ENCODE results near the gene EEPD1.
"Not testable (repeated sequence)": the region's sequence is repeated elsewhere in the genome, so short reads cannot be mapped to it uniquely, and the experiment has no call there.

Gene EEPD1

DNA sequence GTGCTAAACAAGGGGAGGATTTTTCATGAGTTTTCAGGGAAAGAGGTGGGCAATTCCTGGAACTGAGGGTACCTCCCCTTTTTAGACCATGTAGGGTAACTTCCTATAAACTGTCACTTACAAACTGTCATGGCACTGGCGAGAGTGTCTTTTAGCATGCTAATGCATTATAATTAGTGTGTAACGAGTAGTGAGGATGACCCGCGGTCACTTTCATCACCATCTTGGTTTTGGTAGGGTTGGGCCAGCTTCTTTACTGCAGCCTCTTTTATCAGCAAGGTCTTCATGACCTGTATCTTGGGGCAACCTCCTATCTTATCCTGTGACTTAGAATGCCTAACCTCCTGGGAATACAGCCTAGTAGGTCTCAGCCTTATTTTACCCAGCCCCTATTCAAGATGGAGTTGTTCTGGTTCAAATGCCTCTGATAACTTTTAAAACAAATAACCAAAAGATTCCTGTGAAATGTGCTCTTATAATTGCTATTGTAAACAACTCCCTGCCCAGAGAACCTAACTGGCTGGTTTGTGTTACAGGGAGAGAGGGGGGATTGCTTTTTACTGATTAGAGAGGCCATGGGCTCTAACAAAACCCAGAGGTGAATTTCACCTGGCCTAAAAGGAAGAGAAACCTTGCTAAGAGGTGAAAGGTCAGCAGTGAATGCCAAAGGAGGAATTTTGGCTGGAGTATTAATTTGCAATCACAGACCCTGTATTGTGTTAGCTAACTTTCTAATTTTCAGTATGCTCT, 64.3 kb downstream of the EEPD1 start:
- DNase-seq, result no peak

DNA sequence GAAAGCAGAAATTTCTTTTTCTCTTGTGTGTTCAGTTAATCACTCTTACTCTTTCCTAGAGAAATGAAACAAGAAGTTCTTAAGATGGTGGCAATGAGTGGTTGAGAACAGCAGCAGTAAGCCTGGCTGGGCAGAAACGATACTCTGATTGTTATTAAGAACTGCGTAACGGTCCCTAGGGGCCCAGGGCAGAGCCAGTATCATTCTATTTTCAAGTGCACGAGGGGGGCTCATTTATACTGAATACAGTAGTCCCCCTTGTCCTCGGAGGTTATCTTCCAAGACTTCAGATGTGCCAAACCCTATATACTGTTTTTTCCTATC, 64.9 kb downstream of the EEPD1 start:
- DNase-seq, result no peak

DNA sequence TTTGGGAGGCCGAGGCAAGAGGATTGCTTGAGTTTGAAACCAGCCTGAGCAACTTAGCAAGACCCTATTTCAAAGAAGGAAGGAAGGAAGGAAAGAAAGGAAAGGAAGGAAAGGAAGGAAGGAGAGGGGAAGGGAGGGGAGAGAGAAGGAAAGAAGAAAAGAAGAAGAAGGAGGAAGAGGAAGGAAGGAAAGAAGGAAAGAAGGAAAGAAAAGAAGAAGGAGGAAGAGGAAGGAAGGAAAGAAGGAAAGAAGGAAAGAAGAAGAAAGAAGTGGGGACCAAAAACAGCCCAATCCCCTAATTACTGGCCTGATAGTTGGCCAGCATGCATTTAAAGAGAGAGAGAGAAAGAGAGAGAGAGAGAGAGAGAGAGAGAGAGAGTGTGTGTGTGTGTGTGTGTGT, 66.4 kb downstream of the EEPD1 start:
- no peak for DNase-seq

DNA sequence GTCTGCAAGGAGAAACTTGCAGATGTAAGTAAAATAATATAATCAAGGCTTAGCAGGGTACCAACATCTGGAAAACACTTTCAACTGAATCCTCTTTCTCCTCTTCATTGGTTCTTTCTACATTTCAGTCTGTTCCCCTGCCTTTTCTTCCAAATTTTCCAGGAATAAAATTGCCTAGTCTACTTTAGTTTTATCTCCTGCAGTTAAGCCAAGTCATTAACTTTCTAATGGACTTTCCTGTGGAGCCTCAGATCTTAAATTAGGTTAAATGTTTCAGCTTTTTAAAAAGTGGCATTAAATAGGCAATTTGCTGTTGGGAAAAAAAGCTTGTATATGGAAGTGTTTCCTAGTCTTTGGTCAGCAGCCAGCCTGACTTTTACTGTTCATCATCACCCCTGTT, 70.8 kb downstream of the EEPD1 start:
- no peak for DNase-seq

GRCh38 chr7:36224934-36225858, 72.1 kb downstream of the EEPD1 start:
- no peak for DNase-seq

DNA sequence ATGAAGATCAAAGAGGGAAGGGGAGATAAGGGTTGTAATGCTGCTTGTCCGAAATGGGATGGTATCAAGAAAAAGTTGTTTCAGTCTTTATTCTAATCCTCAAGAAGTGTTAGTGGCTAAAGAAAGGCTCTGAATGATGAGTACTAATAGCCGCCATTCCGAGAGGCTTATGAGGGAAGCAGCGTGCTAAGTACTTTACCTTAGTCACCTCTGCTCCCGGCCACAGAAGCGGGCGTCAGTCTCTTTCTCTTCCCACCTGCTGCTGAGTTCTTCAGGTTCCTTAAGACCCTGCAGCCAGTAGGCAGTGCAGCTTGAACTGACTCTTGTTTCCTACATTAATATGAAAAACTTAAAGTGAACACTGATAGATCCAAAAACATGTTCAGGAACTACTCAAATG, 73.1 kb downstream of the EEPD1 start:
- DNase-seq, result no peak

GRCh38 chr7:36227223-36227622, 74.2 kb downstream of the EEPD1 start:
- no peak for DNase-seq

- no peak for DNase-seq
These were observed 75.0 kb downstream of the EEPD1 start for GRCh38 chr7:36228039-36228438.

- DNase-seq, result no peak
These were observed 78.4 kb downstream of the EEPD1 start for GRCh38 chr7:36231406-36231805.

DNA sequence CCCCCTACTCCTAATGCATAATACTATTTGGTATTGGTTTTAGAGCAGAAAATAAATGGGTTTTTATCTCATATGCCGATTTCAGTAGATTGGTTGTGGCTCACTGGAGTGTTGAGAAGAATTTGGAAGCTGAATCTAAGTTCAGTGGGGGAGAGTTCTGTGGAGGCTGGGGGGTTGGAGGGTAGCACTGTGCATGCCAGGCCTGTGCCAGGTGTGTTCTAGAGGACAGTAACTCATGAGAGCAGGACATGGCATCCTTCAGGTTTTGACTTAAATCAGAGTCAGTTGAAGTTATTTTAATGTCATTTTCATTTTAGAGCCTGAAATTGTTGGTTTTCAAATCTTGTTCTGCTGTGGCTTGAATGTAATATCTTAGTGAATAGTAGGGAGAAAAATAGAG, 79.5 kb downstream of the EEPD1 start:
- no peak for DNase-seq

DNA sequence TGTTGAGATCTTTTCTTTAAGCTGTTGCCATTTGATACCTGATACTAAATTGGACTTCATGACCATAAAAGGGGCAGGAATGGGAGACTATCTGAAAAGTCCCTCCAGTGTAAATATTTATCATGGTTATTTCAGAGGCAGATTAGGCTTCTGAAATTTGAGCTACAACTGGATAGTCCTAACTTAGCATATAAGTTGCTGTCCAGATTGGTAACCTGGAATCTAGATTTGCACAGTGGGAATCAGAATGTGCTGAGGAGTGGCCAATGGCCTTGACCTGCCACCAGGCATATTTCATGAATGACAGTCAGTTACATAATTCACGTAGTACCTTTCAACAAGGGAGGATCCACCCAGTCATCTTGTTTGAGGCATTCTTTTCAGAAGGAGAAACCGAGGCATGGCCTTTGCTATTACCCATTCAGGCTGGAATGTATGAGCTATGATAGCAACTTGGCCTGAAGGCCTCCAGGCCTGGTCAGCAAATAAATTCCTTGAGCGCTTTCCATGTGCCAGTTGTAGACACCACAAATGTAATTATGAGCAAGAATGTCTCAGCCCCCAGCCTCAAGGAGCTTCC, 80.0 kb downstream of the EEPD1 start:
- DNase-seq, result no peak

DNA sequence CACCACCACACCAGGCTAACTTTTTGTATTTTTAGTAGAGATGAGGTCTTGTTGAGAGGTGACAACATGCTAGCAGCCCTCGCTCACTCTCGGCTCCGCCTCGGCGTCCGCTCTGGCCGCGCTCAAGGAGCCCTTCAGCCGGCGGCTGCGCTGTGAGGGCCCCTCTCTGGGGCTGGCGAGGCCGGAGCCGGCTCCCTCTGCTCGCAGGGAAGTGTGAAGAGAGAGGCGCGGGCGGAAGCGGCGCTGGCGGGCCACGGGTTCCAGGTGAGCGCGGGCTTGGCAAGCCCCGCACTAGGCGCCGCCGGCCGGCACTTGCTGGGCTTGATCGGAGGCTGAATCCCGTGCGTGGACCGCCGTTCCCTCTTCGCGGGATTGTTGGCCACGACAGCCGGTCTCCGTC, 83.0 kb downstream of the EEPD1 start:
- no peak for DNase-seq

DNA sequence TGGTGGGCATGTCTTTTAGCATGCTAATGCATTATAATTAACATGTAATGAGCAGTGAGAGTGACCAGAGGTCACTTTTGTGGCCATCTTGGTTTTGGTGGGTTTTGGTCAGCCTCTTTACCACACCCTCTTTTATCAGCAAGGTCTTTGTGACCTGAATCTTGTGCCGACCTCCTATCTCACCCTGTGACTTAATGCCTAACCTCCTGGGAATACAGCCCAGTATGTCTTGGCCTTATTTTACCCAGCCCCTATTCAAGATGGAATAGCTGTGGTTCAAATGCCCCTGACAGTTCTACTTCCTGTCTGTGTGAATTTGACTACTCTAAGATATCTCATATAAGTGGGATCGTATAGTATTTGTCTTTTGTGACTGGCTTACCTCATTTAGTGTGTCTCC, 85.1 kb downstream of the EEPD1 start:
- DNase-seq, result no peak

- not testable (repeated sequence) for DNase-seq
These were observed 90.3 kb downstream of the EEPD1 start for GRCh38 chr7:36243356-36243755.

DNA sequence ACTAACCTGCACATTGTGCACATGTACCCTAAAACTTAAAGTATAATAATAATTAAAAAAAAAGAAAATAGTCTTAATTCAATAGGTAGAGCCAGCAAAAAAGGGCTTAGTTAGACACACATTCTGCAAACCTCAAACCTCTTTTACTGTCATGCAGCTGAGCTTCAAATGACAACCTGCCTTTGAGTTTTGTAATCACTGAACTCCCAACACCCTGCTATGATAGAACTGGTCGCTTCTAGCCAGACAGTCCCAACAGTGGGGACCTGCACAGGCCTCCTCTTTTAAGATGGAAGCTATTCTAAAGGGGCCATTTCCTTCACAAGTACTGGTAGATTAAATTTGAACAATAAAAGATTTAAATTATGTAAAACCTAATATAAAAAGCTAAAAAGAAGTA, 90.9 kb downstream of the EEPD1 start:
- not testable (repeated sequence) for DNase-seq

DNA sequence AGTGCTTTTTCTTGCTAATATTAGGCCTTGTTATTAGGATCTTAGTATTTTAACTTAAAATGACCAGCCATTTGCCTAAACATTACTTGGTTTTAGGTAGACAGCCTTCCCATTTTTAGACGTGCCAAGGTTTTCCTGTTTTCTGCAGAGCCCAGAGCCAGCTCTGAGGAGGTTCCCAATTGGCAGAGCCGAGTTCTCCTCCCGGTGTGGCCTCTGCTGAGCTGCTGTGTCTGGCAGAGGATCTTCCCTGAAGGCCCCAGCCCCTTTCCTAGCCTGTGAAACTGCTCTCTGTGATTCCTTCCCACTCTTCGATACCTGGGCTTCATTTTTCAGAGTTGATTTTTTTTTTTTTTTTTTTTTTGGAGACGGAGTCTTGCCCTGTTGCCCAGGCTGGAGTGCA, 91.4 kb downstream of the EEPD1 start:
- no peak for DNase-seq

DNA sequence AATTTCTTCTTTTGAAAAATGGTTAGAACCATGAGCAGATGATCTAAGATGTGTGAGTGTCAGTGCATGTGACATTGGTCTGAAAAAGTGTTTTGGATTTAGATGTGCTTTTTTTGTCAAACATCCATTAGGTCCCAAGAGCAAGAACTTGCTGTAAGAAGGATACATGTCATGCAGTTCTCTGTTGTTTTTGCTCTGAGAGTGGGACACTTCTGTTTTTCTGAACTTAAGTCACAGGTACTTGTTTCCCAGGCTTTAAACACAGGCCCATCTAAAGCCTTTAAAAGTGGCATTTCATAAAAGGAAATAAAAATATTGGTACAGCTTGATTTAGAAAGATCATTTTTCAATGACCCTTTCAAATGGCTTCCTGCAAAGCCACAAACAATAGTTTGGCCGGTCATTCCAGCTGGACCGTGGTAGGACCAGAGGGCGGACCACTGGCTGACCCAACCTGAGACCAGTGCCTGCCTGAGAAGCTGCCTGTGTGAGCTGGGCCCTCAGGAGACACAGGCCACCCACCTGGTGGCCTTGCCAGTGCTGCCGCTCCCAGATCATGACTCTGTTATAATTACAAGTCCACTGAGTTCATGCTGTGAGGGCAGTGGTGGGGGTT, 92.7 kb downstream of the EEPD1 start:
- no peak for DNase-seq

GRCh38 chr7:36249091-36249490, 96.0 kb downstream of the EEPD1 start:
- DNase-seq, result no peak

- no peak for DNase-seq
These were observed 100.6 kb downstream of the EEPD1 start for GRCh38 chr7:36253699-36254098.

GRCh38 chr7:36258510-36259259, 105.6 kb downstream of the EEPD1 start:
- DNase-seq, result not testable (repeated sequence)

DNA sequence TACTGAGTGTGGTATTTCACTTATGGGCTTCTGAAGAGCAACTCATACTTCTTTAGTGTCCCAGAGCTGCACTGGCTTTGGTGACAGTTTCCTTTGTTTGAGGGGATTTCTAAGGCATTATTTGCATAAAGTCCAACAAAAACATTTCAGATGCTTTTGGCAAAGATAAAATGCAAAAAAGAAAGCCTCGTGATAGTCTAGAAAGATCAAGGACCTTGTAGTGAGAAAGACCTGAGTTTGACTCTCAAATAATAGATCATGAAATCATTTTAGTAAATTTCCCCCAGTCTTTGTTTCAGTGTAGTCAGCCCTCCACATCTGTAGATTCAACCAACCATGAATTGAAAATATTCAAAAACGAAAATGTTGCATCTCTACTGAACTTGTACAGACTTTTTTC, 107.4 kb downstream of the EEPD1 start:
- DNase-seq, result no peak

- no peak for DNase-seq
These were observed 108.1 kb downstream of the EEPD1 start for GRCh38 chr7:36261019-36261754.
